ENCODE data around the gene FAIM2. TPM values are rescaled to one million over a fixed set of nuclear protein-coding genes. Genes with fewer than 3 reads are reported as not detected.

The FAIM2 gene
- total and polyA plus RNA-seq, 2 donors (not counting 3 experiments of a cell fraction or from before 2014, with no cell fraction given) = 0.01 TPM; not detected in 1

DNA sequence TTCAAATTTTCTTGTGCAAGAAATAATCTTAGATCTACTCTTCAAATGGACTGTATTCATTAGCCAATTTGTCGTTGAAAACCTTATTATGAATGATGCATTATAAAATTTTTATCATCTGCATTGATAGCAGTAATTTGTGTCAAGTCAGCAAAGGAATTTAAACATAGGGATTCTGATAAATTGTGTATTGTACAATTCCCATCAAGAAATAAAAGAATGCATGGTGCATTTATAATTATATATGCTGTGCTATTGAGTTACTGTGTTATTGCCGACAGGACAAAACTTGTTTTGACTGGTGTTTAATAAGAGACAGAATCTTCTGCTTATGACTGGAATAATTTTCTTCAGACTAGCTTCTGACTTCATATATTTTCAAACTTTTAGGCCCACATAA lies 57.7 kb downstream of the FAIM2 start:
- Histone ChIP-seq H3K4me1 (ENCODE audit: control insufficient read depth, extremely low read depth, insufficient read depth, low read length) (peaks cover 12% of the 10 kb centered on the region), H3K4me2 (ENCODE audit: insufficient read depth, low read length) (no peak overlapping the region), H3K9ac (replicated peaks; ENCODE audit: extremely low read depth, insufficient read depth, low read length) (no peak overlapping the region), H2AFZ (ENCODE audit: low read depth, low read length) (no peak overlapping the region), H3K27ac (ENCODE audit: insufficient read depth, low read depth, low read length) (no peak overlapping the region), H3K36me3 (ENCODE audit: control insufficient read depth in 2 of 2, extremely low read depth in 1 of 2, insufficient read depth in 2 of 2, low read length in 2 of 2) (no peaks in the 10 kb centered on the region), H3K4me3 (replicated peaks in 1 of 3; ENCODE audit: insufficient read depth in 1 of 3, low read depth in 1 of 3, low read length in 3 of 3) (no peak overlapping the region), H3K79me2 (ENCODE audit: control insufficient read depth, insufficient read depth, low read length) (no peaks in the 10 kb centered on the region), H3K27me3 (ENCODE audit: control insufficient read depth in 2 of 2, insufficient read depth in 2 of 2, low read length in 2 of 2) (peaks cover 20 to 29% of the 10 kb centered on the region in 2 experiments), H4K20me1 (replicated peaks; ENCODE audit: control insufficient read depth, extremely low read depth, insufficient read depth, low read length) (no peaks in the 10 kb centered on the region), H3K9me1 (replicated peaks; ENCODE audit: control insufficient read depth, extremely low read depth, insufficient read depth, low read length) (no peaks in the 10 kb centered on the region), H3K9me3 (replicated peaks; ENCODE audit: control insufficient read depth, insufficient read depth, low read length) (no peaks in the 10 kb centered on the region)
- dilution Hi-C loops (cut with MboI; ENCODE audit: extremely low pct_ligation_motif_present, low sequenced_read_pairs) (no loop called here), intact Hi-C loops (cut with micrococcal nuclease) (no loop called here)
- ChIA-PET CTCF (interaction anchor here (0.7 to 2.1 kb wide), 2 partner anchors 11 to 21 kb away, joined by 3 to 6 read pairs; no protein-coding TSS in a partner anchor), POLR2A (interaction anchor here (0.7 kb wide), 1 partner anchor 79 kb away, joined by 3 read pairs; no protein-coding TSS in a partner anchor)
- DNase-seq (ENCODE audit: low read depth, low spot score) (no peak), FAIRE-seq (no peak)
- no peak for TF ChIP-seq EZH2 (IDR thresholded peaks at IDR 0.05; ENCODE audit: borderline replicate concordance, low read depth, low read length, severe bottlenecking)
- TF ChIP-seq POLR2AphosphoS5 (IDR thresholded peaks at IDR 0.05; ENCODE audit: insufficient read depth, low read depth, low read length) = no peak
- no peak for TF ChIP-seq POLR2A (IDR thresholded peaks at IDR 0.05; ENCODE audit: low read depth, low read length)
- TF ChIP-seq CTCF (IDR thresholded peaks at IDR 0.05; ENCODE audit: extremely low read depth in 1 of 2, insufficient read depth in 1 of 2, low read depth in 1 of 2, low read length in 2 of 2) = no peak
- no peak for TF ChIP-seq GATA2 (IDR thresholded peaks at IDR 0.05; ENCODE audit: insufficient read depth, insufficient read length, low read depth, low read length)
- TF ChIP-seq FOS (IDR thresholded peaks at IDR 0.05; ENCODE audit: borderline replicate concordance, insufficient read depth, low read length) = no peak
- TF ChIP-seq, protein P1, sequence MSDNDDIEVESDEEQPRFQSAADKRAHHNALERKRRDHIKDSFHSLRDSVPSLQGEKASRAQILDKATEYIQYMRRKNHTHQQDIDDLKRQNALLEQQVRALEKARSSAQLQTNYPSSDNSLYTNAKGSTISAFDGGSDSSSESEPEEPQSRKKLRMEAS (IDR thresholded peaks at IDR 0.05; ENCODE audit: insufficient read depth, insufficient read length) = no peak
- no peak for TF ChIP-seq MYC (IDR thresholded peaks at IDR 0.05; ENCODE audit: low read depth, low read length)
- no peak for TF ChIP-seq JUN (IDR thresholded peaks at IDR 0.05; ENCODE audit: borderline replicate concordance, insufficient read depth, insufficient read length, low read depth)
- BruUV-seq (replicated peaks) = no TSS peak
